WTC11 (cell line): ENCODE results near the gene RABEP2.

Experiments used
- ATF1 ChIP-seq: sonication (generic); formaldehyde crosslinking; IDR thresholded peaks from 2 replicates; pipeline ENCODE4 v1.8.1; 2023; ENCODE audit warnings: mild to moderate bottlenecking, moderate library complexity, missing genetic modification reagents
- FOXK1 ChIP-seq: sonication (generic); formaldehyde crosslinking; IDR thresholded peaks from 2 replicates; pipeline ENCODE4 v1.8.0; 2022; ENCODE audit warnings: mild to moderate bottlenecking, moderate library complexity, missing genetic modification reagents
- FOXP1 ChIP-seq: sonication (generic); formaldehyde crosslinking; IDR thresholded peaks from 2 replicates; pipeline ENCODE4 v1.8.0; 2022; ENCODE audit warnings: missing genetic modification reagents, mild to moderate bottlenecking, moderate library complexity, borderline replicate concordance
- MXD4 ChIP-seq: fragments of 250-450 bp; sonication (Bioruptor Pico); IDR thresholded peaks from 2 replicates; pipeline ENCODE4 v1.8.0; 2021; ENCODE audit warnings: mild to moderate bottlenecking, moderate library complexity, borderline replicate concordance
- NR3C1 ChIP-seq: sonication (generic); formaldehyde crosslinking; conservative IDR thresholded peaks from 2 replicates; pipeline ENCODE4 v1.8.1; 2023; ENCODE audit warnings: low read depth, mild to moderate bottlenecking, missing genetic modification reagents
- SMAD3 ChIP-seq: sonication (generic); formaldehyde crosslinking; IDR thresholded peaks from 2 replicates; pipeline ENCODE4 v1.8.0; 2022; ENCODE audit warnings: missing genetic modification reagents, mild to moderate bottlenecking, borderline replicate concordance
- SP1 ChIP-seq: sonication (generic); formaldehyde crosslinking; conservative IDR thresholded peaks from 2 replicates; pipeline ENCODE4 v1.8.1; 2022; ENCODE audit warnings: missing genetic modification reagents
- ZNF416 ChIP-seq: fragments of 250-450 bp; sonication (Bioruptor Pico); IDR thresholded peaks from 2 replicates; pipeline ENCODE4 v1.9.0; 2021; ENCODE audit warnings: mild to moderate bottlenecking, inconsistent platforms
- TF ChIP-seq, protein P1 (sequence below): fragments of 200-600 bp; IDR thresholded peaks from 2 replicates; pipeline ENCODE4 v1.8.0; 2022; ENCODE audit warnings: antibody characterized with exemption
- TF ChIP-seq, protein P2 (sequence below): sonication (generic); formaldehyde crosslinking; IDR thresholded peaks from 2 replicates; pipeline ENCODE4 v1.8.0; 2022; ENCODE audit warnings: mild to moderate bottlenecking, missing genetic modification reagents
- TF ChIP-seq, protein P3 (sequence below): fragments of 250-450 bp; sonication (Bioruptor Pico); IDR thresholded peaks from 2 replicates; pipeline ENCODE4 v2.1.2; 2022; ENCODE audit warnings: mild to moderate bottlenecking, moderate library complexity
- TF ChIP-seq, protein P4 (sequence below): sonication (generic); formaldehyde crosslinking; IDR thresholded peaks from 2 replicates; pipeline ENCODE4 v1.8.1; 2023; ENCODE audit warnings: mild to moderate bottlenecking, missing genetic modification reagents
- TF ChIP-seq, protein P5 (sequence below): sonication (generic); formaldehyde crosslinking; IDR thresholded peaks from 2 replicates; pipeline ENCODE4 v1.8.0; 2022; ENCODE audit warnings: mild to moderate bottlenecking, missing genetic modification reagents

DNA sequence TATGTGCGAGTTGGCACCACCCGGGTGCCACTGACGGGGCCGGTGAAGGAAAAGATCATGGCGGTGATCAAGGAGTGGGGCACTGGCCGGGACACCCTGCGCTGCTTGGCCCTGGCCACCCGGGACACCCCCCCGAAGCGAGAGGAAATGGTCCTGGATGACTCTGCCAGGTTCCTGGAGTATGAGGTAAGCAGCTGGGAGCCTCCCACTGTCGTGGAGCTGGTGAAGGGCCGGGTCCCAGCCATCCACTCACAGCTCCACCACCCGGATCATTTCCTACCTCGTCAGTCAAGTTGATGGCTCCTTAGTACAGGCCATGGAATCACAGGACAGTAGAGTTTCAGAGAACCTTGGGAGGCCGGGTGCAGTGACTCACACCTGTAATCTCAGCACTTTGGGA, 26.8 kb downstream of the RABEP2 start:
- TF ChIP-seq, protein P1, sequence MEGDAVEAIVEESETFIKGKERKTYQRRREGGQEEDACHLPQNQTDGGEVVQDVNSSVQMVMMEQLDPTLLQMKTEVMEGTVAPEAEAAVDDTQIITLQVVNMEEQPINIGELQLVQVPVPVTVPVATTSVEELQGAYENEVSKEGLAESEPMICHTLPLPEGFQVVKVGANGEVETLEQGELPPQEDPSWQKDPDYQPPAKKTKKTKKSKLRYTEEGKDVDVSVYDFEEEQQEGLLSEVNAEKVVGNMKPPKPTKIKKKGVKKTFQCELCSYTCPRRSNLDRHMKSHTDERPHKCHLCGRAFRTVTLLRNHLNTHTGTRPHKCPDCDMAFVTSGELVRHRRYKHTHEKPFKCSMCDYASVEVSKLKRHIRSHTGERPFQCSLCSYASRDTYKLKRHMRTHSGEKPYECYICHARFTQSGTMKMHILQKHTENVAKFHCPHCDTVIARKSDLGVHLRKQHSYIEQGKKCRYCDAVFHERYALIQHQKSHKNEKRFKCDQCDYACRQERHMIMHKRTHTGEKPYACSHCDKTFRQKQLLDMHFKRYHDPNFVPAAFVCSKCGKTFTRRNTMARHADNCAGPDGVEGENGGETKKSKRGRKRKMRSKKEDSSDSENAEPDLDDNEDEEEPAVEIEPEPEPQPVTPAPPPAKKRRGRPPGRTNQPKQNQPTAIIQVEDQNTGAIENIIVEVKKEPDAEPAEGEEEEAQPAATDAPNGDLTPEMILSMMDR = no peak
- TF ChIP-seq, protein P2, sequence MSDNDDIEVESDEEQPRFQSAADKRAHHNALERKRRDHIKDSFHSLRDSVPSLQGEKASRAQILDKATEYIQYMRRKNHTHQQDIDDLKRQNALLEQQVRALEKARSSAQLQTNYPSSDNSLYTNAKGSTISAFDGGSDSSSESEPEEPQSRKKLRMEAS = no peak
- TF ChIP-seq ATF1 (CRISPR knock-in tag) (no peak), FOXP1 (CRISPR knock-in tag) (no peak), SP1 (CRISPR knock-in tag) (no peak), NR3C1 (no peak), SMAD3 (no peak), MXD4 (no peak), FOXK1 (CRISPR knock-in tag) (no peak), ZNF416 (CRISPR knock-in tag) (no peak)
- TF ChIP-seq, protein P3, sequence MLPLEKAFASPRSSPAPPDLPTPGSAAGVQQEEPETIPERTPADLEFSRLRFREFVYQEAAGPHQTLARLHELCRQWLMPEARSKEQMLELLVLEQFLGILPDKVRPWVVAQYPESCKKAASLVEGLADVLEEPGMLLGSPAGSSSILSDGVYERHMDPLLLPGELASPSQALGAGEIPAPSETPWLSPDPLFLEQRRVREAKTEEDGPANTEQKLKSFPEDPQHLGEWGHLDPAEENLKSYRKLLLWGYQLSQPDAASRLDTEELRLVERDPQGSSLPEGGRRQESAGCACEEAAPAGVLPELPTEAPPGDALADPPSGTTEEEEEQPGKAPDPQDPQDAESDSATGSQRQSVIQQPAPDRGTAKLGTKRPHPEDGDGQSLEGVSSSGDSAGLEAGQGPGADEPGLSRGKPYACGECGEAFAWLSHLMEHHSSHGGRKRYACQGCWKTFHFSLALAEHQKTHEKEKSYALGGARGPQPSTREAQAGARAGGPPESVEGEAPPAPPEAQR (CRISPR knock-in tag) = no peak
- TF ChIP-seq, protein P4, sequence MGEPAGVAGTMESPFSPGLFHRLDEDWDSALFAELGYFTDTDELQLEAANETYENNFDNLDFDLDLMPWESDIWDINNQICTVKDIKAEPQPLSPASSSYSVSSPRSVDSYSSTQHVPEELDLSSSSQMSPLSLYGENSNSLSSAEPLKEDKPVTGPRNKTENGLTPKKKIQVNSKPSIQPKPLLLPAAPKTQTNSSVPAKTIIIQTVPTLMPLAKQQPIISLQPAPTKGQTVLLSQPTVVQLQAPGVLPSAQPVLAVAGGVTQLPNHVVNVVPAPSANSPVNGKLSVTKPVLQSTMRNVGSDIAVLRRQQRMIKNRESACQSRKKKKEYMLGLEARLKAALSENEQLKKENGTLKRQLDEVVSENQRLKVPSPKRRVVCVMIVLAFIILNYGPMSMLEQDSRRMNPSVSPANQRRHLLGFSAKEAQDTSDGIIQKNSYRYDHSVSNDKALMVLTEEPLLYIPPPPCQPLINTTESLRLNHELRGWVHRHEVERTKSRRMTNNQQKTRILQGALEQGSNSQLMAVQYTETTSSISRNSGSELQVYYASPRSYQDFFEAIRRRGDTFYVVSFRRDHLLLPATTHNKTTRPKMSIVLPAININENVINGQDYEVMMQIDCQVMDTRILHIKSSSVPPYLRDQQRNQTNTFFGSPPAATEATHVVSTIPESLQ (CRISPR knock-in tag) = no peak
- TF ChIP-seq, protein P5, sequence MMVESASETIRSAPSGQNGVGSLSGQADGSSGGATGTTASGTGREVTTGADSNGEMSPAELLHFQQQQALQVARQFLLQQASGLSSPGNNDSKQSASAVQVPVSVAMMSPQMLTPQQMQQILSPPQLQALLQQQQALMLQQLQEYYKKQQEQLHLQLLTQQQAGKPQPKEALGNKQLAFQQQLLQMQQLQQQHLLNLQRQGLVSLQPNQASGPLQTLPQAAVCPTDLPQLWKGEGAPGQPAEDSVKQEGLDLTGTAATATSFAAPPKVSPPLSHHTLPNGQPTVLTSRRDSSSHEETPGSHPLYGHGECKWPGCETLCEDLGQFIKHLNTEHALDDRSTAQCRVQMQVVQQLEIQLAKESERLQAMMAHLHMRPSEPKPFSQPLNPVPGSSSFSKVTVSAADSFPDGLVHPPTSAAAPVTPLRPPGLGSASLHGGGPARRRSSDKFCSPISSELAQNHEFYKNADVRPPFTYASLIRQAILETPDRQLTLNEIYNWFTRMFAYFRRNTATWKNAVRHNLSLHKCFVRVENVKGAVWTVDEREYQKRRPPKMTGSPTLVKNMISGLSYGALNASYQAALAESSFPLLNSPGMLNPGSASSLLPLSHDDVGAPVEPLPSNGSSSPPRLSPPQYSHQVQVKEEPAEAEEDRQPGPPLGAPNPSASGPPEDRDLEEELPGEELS (CRISPR knock-in tag) = no peak
